Osteocyte (in vitro differentiated cells): ENCODE measurements around the gene MDM2. TPM values are rescaled to one million over a fixed set of nuclear protein-coding genes. Genes with fewer than 3 reads are reported as not detected.

Source experiments
- DNase-seq: peaks from one replicate; pipeline ENCODE4 v3.0.0; 2021; ENCODE audit warnings: mixed read lengths; ENCODE audit not compliant: unreplicated experiment; ENCODE audit errors: extremely low spot score
- H3K27ac Mint-ChIP-seq: one replicate; pipeline ENCODE4 v1.8.0; 2021; ENCODE audit warnings: mild to moderate bottlenecking, mixed read lengths; ENCODE audit not compliant: unreplicated experiment
- H3K27me3 Mint-ChIP-seq: one replicate; pipeline ENCODE4 v1.8.0; 2021; ENCODE audit warnings: mixed read lengths; ENCODE audit not compliant: unreplicated experiment
- H3K36me3 Mint-ChIP-seq: one replicate; pipeline ENCODE4 v1.8.0; 2021; ENCODE audit warnings: mixed read lengths; ENCODE audit not compliant: unreplicated experiment
- H3K4me1 Mint-ChIP-seq: one replicate; pipeline ENCODE4 v1.8.0; 2021; ENCODE audit warnings: mixed read lengths; ENCODE audit not compliant: unreplicated experiment
- H3K4me3 Mint-ChIP-seq: one replicate; pipeline ENCODE4 v1.8.0; 2021; ENCODE audit warnings: mild to moderate bottlenecking, moderate library complexity, mixed read lengths; ENCODE audit not compliant: unreplicated experiment
- H3K9me3 Mint-ChIP-seq: one replicate; pipeline ENCODE4 v1.8.0; 2021; ENCODE audit warnings: mixed read lengths; ENCODE audit not compliant: unreplicated experiment
- total RNA-seq: library from RNA; stranded (reverse); gene quantifications from 2 replicates; pipeline ENCODE4 v1.2.1, GENCODE V29; 2021
- TF ChIP-seq, protein P1 (sequence below): fragments of 200-600 bp; sonication (generic); IDR thresholded peaks from 2 replicates; pipeline ENCODE4 v1.5.0; 2021; ENCODE audit warnings: antibody characterized with exemption, mild to moderate bottlenecking, moderate library complexity

Gene MDM2
- total RNA-seq, 1 donor from 2014 or later: 131 TPM

DNA sequence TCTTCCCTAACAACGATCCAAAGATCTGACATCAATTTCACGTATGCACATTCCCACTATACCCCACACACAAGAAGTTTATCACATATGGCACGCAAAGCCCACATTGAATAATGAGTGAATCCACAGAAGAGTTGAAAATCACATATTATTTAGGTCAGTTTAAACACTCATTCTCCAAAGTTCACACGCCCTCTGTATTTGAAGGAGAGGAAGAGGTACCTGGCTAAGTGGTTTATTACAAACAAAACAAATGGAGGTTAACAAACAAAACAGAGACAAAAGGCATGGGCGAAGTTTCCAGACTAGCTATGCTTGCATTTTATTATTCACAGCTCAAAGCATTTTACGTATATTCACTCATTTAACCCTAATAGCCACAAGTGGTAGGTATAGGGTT is 83.2 kb downstream of the MDM2 start:
- no peak for DNase-seq
- Mint-ChIP-seq H3K4me1 (no peaks in the 10 kb centered on the region), H3K4me3 (no peak overlapping the region), H3K36me3 (no peaks in the 10 kb centered on the region), H3K9me3 (no peaks in the 10 kb centered on the region), H3K27me3 (peaks cover 20% of the 10 kb centered on the region), H3K27ac (no peak overlapping the region)
- TF ChIP-seq, protein P1, sequence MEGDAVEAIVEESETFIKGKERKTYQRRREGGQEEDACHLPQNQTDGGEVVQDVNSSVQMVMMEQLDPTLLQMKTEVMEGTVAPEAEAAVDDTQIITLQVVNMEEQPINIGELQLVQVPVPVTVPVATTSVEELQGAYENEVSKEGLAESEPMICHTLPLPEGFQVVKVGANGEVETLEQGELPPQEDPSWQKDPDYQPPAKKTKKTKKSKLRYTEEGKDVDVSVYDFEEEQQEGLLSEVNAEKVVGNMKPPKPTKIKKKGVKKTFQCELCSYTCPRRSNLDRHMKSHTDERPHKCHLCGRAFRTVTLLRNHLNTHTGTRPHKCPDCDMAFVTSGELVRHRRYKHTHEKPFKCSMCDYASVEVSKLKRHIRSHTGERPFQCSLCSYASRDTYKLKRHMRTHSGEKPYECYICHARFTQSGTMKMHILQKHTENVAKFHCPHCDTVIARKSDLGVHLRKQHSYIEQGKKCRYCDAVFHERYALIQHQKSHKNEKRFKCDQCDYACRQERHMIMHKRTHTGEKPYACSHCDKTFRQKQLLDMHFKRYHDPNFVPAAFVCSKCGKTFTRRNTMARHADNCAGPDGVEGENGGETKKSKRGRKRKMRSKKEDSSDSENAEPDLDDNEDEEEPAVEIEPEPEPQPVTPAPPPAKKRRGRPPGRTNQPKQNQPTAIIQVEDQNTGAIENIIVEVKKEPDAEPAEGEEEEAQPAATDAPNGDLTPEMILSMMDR: no peak

DNA sequence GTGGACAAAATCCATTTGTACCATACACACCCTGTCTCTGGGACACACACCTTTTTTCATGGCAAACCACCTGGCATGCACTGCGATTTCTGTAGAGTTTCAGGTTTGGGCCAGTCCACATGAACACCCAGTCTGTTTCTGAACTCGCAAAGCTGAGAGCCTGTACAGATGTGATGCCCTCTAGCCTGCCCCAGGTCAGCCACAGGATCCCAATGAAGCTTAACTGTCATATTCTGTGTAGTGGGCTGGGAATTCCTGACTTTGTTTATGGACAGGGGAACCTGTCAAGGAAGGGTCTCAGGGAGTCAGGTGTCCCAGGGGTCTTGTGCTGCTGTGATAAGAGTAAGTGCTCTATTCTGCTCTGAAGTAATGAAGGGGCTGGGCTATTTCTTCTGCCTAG is 85.2 kb downstream of the MDM2 start:
- no peaks in the 10 kb centered on the region for H3K4me1 Mint-ChIP-seq
- peaks cover 27% of the 10 kb centered on the region for H3K27me3 Mint-ChIP-seq
- no peak overlapping the region for H3K4me3 Mint-ChIP-seq
- H3K9me3 Mint-ChIP-seq: no peaks in the 10 kb centered on the region
- no peak overlapping the region for H3K27ac Mint-ChIP-seq
- H3K36me3 Mint-ChIP-seq: no peaks in the 10 kb centered on the region
- TF ChIP-seq, protein P1: no peak
- peak; percentile 64 for DNase-seq

DNA sequence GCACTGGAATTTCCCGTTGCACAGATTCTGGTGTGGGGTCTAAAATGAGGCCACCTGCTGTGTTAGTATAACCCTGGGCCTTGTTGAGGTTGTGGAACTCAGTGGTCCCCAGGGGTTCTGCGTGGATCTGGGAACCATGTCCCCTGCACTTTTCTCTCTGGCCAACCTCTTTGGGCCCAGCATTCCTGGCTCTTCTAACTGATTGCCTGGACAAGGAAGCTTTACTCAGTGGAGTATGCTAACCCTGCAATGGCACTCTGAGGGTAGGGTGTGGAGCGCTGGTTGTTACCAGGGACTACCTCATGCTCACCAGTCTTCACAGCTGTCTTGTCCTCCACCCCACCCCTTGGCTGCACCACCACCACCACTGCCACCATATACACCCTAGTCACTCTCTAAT is 85.8 kb downstream of the MDM2 start:
- Mint-ChIP-seq H3K9me3 (no peaks in the 10 kb centered on the region), H3K27ac (no peak overlapping the region), H3K4me3 (no peak overlapping the region), H3K4me1 (no peaks in the 10 kb centered on the region), H3K27me3 (peaks cover 24% of the 10 kb centered on the region), H3K36me3 (no peaks in the 10 kb centered on the region)
- DNase-seq: peak; percentile 56
- TF ChIP-seq, protein P1: no peak

DNA sequence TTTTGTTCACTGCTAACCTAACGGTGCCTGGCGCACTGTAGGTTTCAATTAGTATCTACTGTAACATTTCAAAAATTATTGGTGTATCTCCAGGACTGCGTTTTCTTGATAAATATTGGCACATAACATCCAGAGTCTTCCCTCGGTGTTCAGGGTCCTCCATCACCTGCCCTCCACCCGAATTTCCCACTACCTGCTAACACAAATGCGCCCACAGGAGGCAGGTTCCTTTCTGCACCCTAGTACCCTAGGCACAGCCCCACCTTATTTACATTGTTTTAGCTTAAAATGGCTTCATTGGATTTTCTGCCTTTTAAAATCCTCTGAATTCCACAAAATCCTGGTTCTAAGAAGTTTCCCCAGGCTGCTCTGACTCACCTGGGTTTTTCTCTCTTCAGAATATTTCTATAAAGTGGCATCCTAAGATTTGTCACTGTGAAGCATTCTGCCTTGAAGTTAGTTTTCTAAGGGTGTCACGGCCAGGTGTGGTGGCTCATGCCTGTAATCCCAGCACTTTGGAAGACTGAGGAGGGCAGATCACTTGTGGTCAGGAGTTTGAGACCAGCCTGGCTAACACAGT is 86.4 kb downstream of the MDM2 start:
- TF ChIP-seq, protein P1: no peak
- no peaks in the 10 kb centered on the region for H3K4me1 Mint-ChIP-seq
- H3K27ac Mint-ChIP-seq: no peak overlapping the region
- H3K9me3 Mint-ChIP-seq: no peaks in the 10 kb centered on the region
- H3K36me3 Mint-ChIP-seq: no peaks in the 10 kb centered on the region
- peaks cover 24% of the 10 kb centered on the region for H3K27me3 Mint-ChIP-seq
- DNase-seq: peak; percentile 17
- H3K4me3 Mint-ChIP-seq: no peak overlapping the region

DNA sequence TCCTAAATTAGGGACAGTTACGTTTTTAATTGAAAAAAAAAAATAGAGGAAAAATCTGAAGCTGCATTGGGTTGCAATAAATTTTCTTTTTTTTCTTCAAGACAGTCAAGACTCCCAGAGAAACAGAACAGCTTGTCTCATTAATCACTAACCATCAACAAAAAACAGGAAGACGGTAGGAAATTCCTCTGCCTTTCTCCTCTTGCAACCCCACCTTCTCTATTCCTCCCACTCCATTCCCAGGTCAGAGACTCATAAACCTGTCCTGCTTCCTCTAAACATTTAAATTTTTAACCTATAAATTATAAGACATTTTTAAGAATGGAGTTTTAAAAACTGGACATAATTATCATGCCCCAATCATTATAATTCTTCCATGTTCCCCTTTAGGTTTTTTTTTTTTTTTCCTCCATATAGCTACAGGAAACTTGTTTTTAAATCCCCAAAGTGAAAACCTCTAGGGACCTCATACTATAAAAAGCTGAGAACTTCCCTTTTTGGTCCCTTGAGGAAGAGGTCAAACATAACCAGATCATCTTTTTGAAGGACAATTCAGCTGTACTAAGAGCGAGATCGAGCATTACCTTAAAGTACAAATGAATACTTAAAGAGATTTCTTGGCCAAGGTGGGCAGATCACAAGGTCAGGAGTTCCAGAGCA is 89.0 kb downstream of the MDM2 start:
- H3K27me3 Mint-ChIP-seq: peaks cover 33% of the 10 kb centered on the region
- H3K4me3 Mint-ChIP-seq: no peak overlapping the region
- no peak for DNase-seq
- TF ChIP-seq, protein P1: no peak
- no peaks in the 10 kb centered on the region for H3K9me3 Mint-ChIP-seq
- H3K36me3 Mint-ChIP-seq: no peaks in the 10 kb centered on the region
- no peak overlapping the region for H3K27ac Mint-ChIP-seq
- no peaks in the 10 kb centered on the region for H3K4me1 Mint-ChIP-seq
